GM04504 (cell line): Measurements from ENCODE around the gene MYT1.
"Not testable (repeated sequence)": the region's sequence is repeated elsewhere in the genome, so short reads cannot be mapped to it uniquely, and the experiment has no call there.

Experiments
- DNase-seq: peaks from one replicate; pipeline ENCODE4 v3.0.0-alpha.2; 2012; ENCODE audit warnings: low read depth

MYT1 gene

GRCh38 chr20:64164123-64164836 lies at the start of gene MYT1:
Gene MYT1, plus strand, starts transcription at chr20:64164452. Its CDS starts 34,410 bp downstream, at chr20:64198862.
- no peak for DNase-seq

DNA sequence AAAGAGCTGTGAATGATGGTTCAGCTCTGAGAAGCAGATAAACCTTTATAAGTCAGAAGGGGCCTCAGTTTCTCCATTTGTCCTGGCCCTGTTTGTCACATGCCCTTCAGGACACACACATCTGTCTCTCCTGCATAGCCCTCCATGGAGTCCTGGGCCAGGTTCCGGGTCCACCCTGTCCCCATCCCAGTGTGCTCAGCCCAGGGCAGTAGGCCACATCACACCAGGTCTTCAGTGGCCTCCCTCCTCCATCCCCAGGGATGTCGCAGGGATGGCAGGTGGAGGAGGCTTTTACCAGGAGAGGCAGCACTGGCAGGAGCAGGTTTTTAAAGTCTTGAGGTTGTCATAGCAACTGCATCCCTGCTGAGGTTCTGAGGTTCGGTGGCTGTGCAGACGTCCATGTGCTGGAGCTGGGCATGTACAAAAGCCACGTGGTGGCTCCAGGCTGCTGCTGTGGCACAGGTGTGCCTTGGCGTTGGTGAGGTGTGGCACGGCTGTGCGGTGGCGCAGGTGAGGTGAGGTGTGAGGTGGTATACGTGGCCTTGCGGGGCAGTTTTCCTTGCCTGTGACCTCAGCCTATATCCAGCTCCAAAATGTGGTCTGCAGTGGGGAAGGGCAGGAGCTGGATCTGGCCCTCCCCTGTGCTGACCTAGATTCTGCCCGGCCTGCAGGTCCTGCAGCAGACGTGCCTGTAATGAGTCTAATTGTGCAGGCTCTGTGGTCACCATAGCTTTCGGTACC lies 48.9 kb upstream of the MYT1 start:
- DNase-seq, result no peak

- DNase-seq, result no peak
Observed at GRCh38 chr20:64116016-64116415, 48.2 kb upstream of the MYT1 start.

DNA sequence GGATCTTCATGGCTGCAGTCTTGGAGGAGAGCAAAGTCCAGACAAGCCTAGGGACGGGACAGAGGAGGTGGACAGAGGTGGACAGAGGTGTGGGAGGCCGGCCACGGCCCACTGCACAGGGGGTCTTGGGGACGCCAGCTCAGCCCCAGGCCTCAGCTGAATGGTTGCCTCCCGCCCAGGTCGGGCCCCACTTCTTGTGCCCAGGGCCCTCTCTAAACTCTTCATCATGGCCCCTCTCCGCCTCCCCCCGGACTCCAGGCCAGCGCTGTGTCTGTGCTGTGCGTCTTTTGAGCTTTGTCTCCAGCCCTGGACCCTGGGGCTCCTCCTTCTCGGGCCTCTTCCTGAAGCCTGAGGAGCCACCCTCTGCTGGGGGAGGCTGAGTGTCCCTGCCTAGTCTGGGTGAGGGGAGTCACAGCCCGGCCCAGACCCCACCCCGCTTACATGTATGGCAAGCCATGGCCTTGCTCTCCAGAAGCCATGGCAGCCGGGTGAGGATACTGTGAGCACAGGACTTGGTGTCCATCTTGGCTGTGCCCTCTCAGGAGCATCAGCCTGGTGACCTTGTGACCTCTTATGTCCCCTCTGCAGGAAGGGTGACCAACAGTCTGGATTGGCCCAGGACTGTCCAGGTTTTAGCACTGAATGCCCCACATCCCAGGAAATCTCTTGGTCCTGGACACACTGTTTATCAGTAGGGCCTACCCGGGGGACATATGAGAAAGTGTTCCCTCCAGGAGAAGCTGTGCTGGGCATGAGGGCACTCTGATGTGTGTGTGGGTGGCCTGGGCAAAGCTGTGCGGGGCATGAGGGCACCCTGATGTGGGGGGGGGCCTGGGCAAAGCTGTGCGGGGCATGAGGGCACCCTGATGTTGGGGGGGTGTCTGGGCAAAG lies 47.5 kb upstream of the MYT1 start:
- DNase-seq, result no peak

- not testable (repeated sequence) for DNase-seq
Observed at GRCh38 chr20:64117432-64117777, 46.8 kb upstream of the MYT1 start.

GRCh38 chr20:64119301-64119680 lies 45.0 kb upstream of the MYT1 start:
- DNase-seq, result no peak

DNA sequence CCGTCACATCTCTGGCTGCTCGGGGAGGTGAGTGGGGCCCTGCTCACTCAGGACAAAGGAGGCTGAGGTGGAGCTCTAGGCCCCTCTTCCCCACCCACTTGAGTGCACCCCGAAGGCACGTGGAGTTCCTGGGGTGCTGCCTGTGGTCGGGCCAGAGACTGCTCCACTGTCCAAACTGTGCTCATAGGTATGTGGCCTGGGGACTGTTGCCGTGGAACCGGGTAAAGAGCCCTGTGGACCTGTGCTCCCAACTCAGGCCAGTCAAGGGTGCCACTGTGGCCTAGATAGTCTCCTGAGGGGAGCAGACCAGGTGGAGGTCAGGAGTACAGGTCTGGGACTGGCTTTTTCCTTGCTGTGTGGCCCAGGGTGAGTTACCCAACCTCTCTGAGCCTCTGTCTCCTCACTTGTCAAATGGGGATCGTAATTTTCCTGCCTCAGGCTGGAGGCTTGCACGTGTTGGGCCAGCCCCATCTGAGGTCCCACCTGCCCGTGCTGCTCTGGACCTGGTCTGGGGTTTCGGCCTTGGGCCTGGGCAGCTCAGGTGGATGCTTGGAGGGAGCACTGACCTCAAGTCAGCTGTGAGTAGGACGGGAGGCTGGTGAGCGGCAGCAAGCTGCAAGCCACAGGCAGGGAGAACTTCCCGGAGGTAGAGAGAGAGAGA lies 44.4 kb upstream of the MYT1 start:
- DNase-seq, result no peak

- no peak for DNase-seq
Observed at GRCh38 chr20:64121586-64121985, 42.7 kb upstream of the MYT1 start.

DNA sequence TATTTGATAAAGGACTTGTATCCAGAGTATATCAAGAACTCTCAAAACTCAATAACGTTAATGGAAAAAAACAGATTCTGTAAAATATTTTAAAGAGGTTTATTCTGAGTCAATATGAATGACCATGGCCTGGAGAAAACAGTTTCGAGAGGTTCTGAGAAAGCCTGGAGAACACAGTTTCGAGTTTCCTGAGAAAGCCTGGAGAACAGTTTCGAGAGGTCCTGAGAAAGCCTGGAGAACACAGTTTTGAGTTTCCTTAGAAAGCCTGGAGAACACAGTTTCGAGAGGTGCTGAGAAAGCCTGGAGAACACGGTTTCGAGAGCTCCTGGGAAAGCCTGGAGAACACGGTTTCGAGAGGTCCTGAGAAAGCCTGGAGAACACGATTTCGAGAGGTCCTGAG lies 41.3 kb upstream of the MYT1 start:
- DNase-seq, result not testable (repeated sequence)

DNA sequence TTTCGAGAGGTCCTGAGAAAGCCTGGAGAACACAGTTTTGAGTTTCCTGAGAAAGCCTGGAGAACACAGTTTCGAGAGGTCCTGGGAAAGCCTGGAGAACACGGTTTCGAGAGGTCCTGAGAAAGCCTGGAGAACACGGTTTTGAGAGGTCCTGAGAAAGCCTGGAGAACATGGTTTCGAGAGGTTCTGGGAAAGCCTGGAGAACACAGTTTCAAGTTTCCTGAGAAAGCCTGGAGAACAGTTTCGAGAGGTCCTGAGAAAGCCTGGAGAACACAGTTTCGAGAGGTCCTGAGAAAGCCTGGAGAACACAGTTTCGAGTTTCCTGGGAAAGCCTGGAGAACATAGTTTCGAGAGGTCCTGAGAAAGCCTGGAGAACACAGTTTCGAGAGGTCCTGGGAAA lies 40.7 kb upstream of the MYT1 start:
- not testable (repeated sequence) for DNase-seq

GRCh38 chr20:64129146-64129782 lies 35.0 kb upstream of the MYT1 start:
- no peak for DNase-seq

DNA sequence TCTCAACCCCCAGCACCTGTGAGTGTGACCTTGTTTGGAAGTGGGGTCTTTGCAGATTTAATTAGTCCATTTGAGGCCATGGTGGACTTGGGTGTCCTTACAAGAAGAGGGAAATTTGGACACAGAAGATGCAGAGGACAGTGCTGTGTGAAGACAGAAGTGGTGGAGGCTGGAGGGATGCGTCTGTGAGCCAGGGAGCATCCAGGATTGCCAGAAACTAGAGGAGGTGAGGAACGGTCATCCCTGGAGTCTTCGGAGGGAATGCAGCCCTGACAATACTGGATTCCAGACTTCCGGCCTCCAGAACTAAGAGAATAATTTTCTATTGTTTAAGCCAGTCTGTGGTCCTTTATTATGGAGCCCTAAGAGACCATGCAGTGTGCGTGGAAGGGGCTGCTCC lies 34.0 kb upstream of the MYT1 start:
- DNase-seq, result no peak

- no peak for DNase-seq
Observed at GRCh38 chr20:64130876-64131275, 33.4 kb upstream of the MYT1 start.

DNA sequence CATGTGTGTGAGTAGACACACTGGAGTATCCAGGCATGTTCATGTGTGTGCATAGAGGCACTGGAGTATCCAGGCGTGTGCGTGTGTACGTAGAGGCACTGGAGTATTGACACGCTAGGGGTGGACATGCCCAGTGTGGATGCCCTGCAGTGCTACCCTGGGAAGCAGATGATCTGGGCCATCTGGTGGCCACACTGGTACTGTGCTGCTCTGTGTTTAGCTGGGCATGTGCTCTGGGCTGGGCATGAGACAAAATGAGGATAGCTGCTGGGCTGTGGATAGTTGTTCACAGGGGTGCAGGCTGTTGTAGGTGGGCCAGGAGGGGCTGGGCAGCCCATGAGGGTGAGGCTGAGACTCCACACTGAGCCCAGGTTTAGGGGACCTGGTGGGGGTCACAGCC lies 32.8 kb upstream of the MYT1 start:
- DNase-seq, result no peak

GRCh38 chr20:64133951-64134407 lies 30.3 kb upstream of the MYT1 start:
- no peak for DNase-seq

- DNase-seq, result not testable (repeated sequence)
Observed at GRCh38 chr20:64134744-64135143, 29.5 kb upstream of the MYT1 start.

DNA sequence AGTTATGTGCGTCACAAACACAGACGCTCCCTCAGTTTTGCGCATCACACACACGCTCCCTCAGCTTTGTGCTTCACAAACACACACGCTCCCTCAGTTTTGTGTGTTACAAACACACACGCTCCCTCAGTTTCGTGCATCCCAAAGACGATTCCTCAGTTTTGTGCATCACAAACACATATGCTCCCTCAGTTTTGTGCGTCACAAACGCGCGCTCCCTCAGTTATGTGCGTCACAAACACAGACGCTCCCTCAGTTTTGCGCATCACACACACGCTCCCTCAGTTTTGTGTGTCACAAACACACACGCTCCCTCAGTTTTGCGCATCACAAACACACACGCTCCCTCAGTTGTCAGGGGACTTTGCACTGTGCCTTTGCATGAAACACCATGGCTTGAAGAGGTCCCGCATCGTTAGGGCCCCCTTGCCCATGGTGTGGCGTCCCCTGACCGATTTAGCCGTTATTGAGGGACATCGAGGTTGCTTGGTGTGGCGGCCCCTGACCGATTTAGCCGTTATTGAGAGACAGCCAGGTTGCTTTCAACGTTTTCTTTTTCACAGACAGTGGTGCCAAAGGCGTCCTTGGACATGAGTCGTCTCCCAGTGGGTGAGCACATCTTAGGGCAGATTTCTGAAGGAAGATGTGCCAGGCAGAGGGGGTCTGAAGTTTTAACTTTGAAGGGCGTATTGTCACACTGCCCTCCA lies 28.1 kb upstream of the MYT1 start:
- DNase-seq, result no peak

DNA sequence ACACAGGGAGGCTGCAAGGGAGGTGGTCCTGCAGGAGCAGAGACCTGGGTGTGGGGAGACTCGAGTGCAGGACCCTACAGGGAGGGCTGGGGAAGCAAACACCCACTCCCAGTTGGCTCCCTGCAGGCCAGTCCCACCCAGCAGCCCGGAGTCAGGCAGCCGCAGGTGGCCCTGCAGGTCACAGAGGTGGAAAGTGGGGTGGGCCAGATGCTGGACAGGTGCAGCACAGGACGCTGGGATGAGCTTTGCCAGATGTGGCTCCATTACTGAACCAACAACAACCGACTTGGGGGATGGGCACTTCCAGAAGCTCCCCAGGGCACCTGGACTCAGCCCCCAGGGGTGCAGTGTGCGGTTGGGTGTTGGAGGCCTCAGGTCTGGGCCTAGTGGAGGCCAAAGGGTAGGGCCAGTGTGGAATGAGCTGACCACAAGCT lies 26.6 kb upstream of the MYT1 start:
- no peak for DNase-seq

GRCh38 chr20:64138276-64138815 lies 25.9 kb upstream of the MYT1 start:
- DNase-seq, result no peak

DNA sequence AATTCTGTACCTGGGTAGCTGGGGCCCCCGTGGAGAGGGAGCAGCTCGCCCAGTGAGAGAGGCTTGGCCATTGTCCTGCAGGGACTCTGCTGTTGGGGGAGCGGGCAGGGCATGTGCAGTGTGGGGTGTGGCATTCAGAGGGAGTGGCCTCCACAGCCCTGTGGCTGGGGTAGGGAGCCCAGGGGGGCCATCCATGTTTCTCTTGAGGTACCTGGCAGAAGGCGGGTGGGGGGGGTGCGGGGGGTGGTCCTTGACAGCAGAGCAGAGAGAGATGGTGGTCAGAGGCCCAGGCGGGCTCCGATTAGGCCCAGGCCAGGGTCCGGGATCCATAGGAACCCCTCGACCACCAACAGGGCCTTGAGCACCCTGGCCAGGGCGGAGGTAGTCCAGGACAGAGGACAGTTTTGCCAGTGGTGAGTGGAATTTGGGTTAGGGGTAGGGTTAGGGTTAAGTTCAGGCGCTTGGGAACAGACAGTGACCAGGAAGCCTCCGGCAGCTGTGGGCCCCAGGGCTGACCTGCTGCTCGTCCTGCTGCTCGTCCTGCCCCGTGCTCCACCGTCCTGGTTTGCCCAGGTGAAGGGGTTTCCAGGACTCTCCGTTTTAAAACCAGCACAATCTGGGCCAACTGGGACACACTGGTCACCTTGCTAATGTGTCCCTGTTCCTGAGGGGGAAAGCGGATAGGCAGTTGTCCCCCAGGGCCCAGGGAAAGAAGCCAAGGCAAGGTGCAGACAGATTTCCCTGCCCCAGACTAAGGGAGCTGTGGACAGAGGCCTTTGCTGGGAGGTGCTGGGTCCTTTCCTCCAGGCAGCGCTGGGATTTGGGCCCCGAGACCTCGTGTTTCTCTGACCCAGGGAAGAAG lies 24.8 kb upstream of the MYT1 start:
- DNase-seq, result no peak
